ENCODE measurements around the gene CCDC195.

DNA sequence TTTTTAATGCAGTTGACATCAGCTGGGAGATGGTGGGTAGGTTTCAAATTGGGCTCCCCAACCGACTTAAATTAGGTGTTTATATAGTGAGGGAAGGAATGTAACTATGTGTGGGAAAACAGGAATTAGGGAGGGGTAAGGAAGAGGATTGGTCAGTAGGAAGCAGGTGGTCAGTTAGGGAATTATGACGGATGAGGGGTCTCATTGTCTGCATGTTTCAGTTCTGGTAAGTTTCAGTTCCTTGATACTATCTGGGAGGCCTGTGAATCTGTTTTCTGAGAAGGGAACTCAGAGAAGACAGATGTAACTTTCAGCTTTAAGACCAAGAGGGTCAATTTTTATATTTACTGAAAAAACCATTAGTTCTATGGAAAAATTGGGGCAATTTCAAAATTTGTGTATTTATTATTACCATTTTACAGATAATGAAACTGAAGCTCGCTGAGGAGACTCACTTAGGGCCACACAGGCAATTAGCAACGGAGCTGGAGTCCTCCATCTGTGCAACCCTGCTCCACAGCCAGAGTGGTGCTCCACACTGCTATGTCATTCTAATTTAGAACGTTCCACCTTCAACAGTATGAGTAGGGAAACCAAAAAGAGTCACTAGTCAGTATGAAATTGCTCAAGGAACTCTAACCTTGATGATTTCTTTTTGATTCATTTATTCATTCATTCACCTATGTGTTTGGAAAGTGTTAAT is 36.0 kb upstream of the CCDC195 start:
- TF ChIP-seq MAFK (IDR thresholded peaks at IDR 0.05; ENCODE audit: low read depth, low read length) (no peak), SMC3 (IDR thresholded peaks at IDR 0.05; ENCODE audit: low read depth, low read length) (no peak), CTCF (conservative IDR thresholded peaks at IDR 0.05; ENCODE audit: low read depth, low read length) (no peak), RFX5 (IDR thresholded peaks at IDR 0.05; ENCODE audit: low read depth, low read length) (no peak), MXI1 (IDR thresholded peaks at IDR 0.05; ENCODE audit: borderline replicate concordance, low read depth, low read length) (no peak), POLR2A (IDR thresholded peaks at IDR 0.05; ENCODE audit: low read depth, low read length) (no peak), USF2 (IDR thresholded peaks at IDR 0.05; ENCODE audit: low read depth, low read length) (no peak), MAZ (IDR thresholded peaks at IDR 0.05; ENCODE audit: borderline replicate concordance, low read depth, low read length) (no peak), NFE2L2 (IDR thresholded peaks at IDR 0.05; ENCODE audit: low read depth, low read length) (no peak), CHD1 (IDR thresholded peaks at IDR 0.05; ENCODE audit: low read depth, low read length) (no peak)

Measured in IMR-90 (cell line).